Stimulated activated CD8-positive, alpha-beta memory T cell treated with anti-CD3 and anti-CD28 coated beads, Interleukin-15, amount 100 ng/mL, for 24 hours (primary cell): ENCODE measurements around the gene NEDD4L.

Source experiments
- DNase-seq: peaks from one replicate; pipeline ENCODE4 v3.0.0-alpha.2; 2020; ENCODE audit warnings: low read depth

The NEDD4L gene

GRCh38 chr18:58212274-58212673 lies 168.2 kb downstream of the NEDD4L start:
- no peak for DNase-seq

- no peak for DNase-seq
Measured at GRCh38 chr18:58213440-58213839, 169.4 kb downstream of the NEDD4L start.

GRCh38 chr18:58215011-58215410 lies 171.0 kb downstream of the NEDD4L start:
- DNase-seq, result no peak

GRCh38 chr18:58216071-58216481 lies 172.1 kb downstream of the NEDD4L start:
- no peak for DNase-seq

GRCh38 chr18:58217052-58217451 lies 173.0 kb downstream of the NEDD4L start:
- DNase-seq, result no peak

- no peak for DNase-seq
Measured at GRCh38 chr18:58218117-58218516, 174.1 kb downstream of the NEDD4L start.

GRCh38 chr18:58221060-58221725 lies 177.2 kb downstream of the NEDD4L start:
- no peak for DNase-seq

GRCh38 chr18:58222432-58223125 lies 178.6 kb downstream of the NEDD4L start:
- no peak for DNase-seq

GRCh38 chr18:58223717-58224424 lies 179.8 kb downstream of the NEDD4L start:
- DNase-seq, result no peak

GRCh38 chr18:58224425-58224750 lies 180.4 kb downstream of the NEDD4L start:
- DNase-seq, result no peak

- no peak for DNase-seq
Measured at GRCh38 chr18:58225101-58225500, 181.1 kb downstream of the NEDD4L start.

- DNase-seq, result no peak
Measured at GRCh38 chr18:58226429-58226828, 182.4 kb downstream of the NEDD4L start.

- no peak for DNase-seq
Measured at GRCh38 chr18:58227361-58227930, 183.4 kb downstream of the NEDD4L start.

GRCh38 chr18:58228176-58228575 lies 184.2 kb downstream of the NEDD4L start:
- DNase-seq, result no peak

GRCh38 chr18:58228762-58229161 lies 184.7 kb downstream of the NEDD4L start:
- no peak for DNase-seq

- DNase-seq, result no peak
Measured at GRCh38 chr18:58229162-58229561, 185.1 kb downstream of the NEDD4L start.

GRCh38 chr18:58230438-58231179 lies 186.6 kb downstream of the NEDD4L start:
- no peak for DNase-seq

GRCh38 chr18:58231930-58232329 lies 187.9 kb downstream of the NEDD4L start:
- no peak for DNase-seq

GRCh38 chr18:58232668-58233067 lies 188.6 kb downstream of the NEDD4L start:
- no peak for DNase-seq

- DNase-seq, result no peak
Measured at GRCh38 chr18:58234359-58234741, 190.3 kb downstream of the NEDD4L start.

GRCh38 chr18:58235001-58235436 lies 191.0 kb downstream of the NEDD4L start:
- no peak for DNase-seq

GRCh38 chr18:58239879-58240278 lies 195.9 kb downstream of the NEDD4L start:
- no peak for DNase-seq
